H1 (cell line): ENCODE data around the gene MACROD1. TPM values are rescaled to one million over a fixed set of nuclear protein-coding genes. Genes with fewer than 3 reads are reported as not detected.

Experiments used
- CTCF ChIA-PET: fragments of 300-600 bp; sonication (Branson Sonifier 250); formaldehyde crosslinking; loops from one replicate; lab custom pipeline; 2021; ENCODE audit not compliant: partially characterized antibody; lab: Charles Lee
- POLR2A ChIA-PET: fragments of 300-600 bp; sonication (Branson Sonifier 250); formaldehyde crosslinking; loops from one replicate; lab custom pipeline; 2021; ENCODE audit warnings: inconsistent platforms; ENCODE audit not compliant: partially characterized antibody; lab: Charles Lee
- DNase-seq, 2 experiments: peaks; one replicate each; pipeline versions ENCODE4 v3.0.0 to v3.0.0-alpha.2; 2010 to 2022; ENCODE audit warnings: low spot score in 2 of 2, low read depth in 1 of 2, mixed read lengths in 1 of 2
- FAIRE-seq: peaks from 2 replicates; lab custom pipeline; 2011; peaks lifted over from hg19 to GRCh38; lab: Jason Lieb, UNC
- H2AFZ ChIP-seq: 2 replicates; pipeline ENCODE4 v1.8.1; 2012; ENCODE audit warnings: low read length, inconsistent platforms
- H2AK5ac ChIP-seq: 2 replicates; pipeline ENCODE4 v1.6.1; 2013; ENCODE audit warnings: low read depth, low read length
- H2BK120ac ChIP-seq: replicated peaks from 2 replicates; pipeline ENCODE3; 2013; ENCODE audit warnings: low read depth, low read length, inconsistent platforms
- H2BK12ac ChIP-seq: 2 replicates; pipeline ENCODE4 v1.6.1; 2013; ENCODE audit warnings: low read depth, low read length
- H2BK15ac ChIP-seq: 2 replicates; pipeline ENCODE4 v1.6.1; 2013; ENCODE audit warnings: low read length
- H2BK20ac ChIP-seq: 2 replicates; pipeline ENCODE4 v1.6.1; 2013; ENCODE audit warnings: low read length
- H2BK5ac ChIP-seq: 2 replicates; pipeline ENCODE4 v1.6.1; 2013; ENCODE audit warnings: low read depth, low read length
- H3K14ac ChIP-seq: 2 replicates; pipeline ENCODE4 v1.6.1; 2013; ENCODE audit warnings: inconsistent platforms; ENCODE audit not compliant: insufficient read length
- H3K18ac ChIP-seq: 2 replicates; pipeline ENCODE4 v1.6.1; 2013; ENCODE audit warnings: low read length; ENCODE audit errors: extremely low read depth
- H3K23ac ChIP-seq: 2 replicates; pipeline ENCODE4 v1.6.1; 2013; ENCODE audit warnings: inconsistent platforms; ENCODE audit not compliant: insufficient read length
- H3K23me2 ChIP-seq: 2 replicates; pipeline ENCODE4 v1.6.1; 2013; ENCODE audit warnings: low read depth, low read length
- H3K27ac ChIP-seq: 2 replicates; pipeline ENCODE4 v1.6.1; 2011; ENCODE audit warnings: low read depth, low read length, inconsistent platforms
- H3K27me3 ChIP-seq, 4 experiments: replicated peaks in 1 of 4; 1 replicate in 1 of 4; 2 replicates in 3 of 4; pipeline versions ENCODE4 v1.6.1 to v1.8.1; 2011 to 2013; ENCODE audit warnings: low read length in 3 of 4, mild to moderate bottlenecking in 3 of 4, inconsistent platforms in 2 of 4, mixed read lengths in 2 of 4, moderate library complexity in 1 of 4; ENCODE audit not compliant: control insufficient read depth in 3 of 4, insufficient read depth in 3 of 4; ENCODE audit errors: extremely low read depth in 1 of 4
- H3K36me3 ChIP-seq, 4 experiments: 2 replicates each; pipeline versions ENCODE4 v1.6.1 to v1.8.1; 2011 to 2013; ENCODE audit warnings: mild to moderate bottlenecking in 4 of 4, low read length in 3 of 4, moderate library complexity in 2 of 4, control low read depth in 1 of 4, inconsistent platforms in 1 of 4; ENCODE audit not compliant: insufficient read depth in 4 of 4, control insufficient read depth in 2 of 4
- H3K4ac ChIP-seq: replicated peaks from 2 replicates; pipeline ENCODE3; 2013; ENCODE audit warnings: low read length, low read depth, mixed read lengths, inconsistent platforms; ENCODE audit not compliant: insufficient read length
- H3K4me1 ChIP-seq, 4 experiments: replicated peaks in 1 of 4; 1 replicate in 1 of 4; 2 replicates in 3 of 4; pipeline versions ENCODE4 v1.6.1 to v1.8.1; 2011 to 2013; ENCODE audit warnings: low read length in 3 of 4, inconsistent platforms in 2 of 4, mixed read lengths in 1 of 4; ENCODE audit not compliant: insufficient read depth in 4 of 4, control insufficient read depth in 3 of 4
- H3K4me2 ChIP-seq, 2 experiments: 2 replicates each; pipeline versions ENCODE4 v1.6.1 to v1.8.1; 2011 to 2013; ENCODE audit warnings: low read depth in 2 of 2, low read length in 2 of 2, control low read depth in 1 of 2, inconsistent platforms in 1 of 2, mild to moderate bottlenecking in 1 of 2; ENCODE audit not compliant: insufficient read depth in 1 of 2
- H3K4me3 ChIP-seq, 4 experiments: fragments of 200-600, 300-600 bp in 1 of 4; sonication (generic), shearing (Covaris generic), sonication (Bioruptor Twin) in 1 of 4; 2 replicates each; pipeline versions ENCODE4 v1.5.1 to v1.8.1; 2011 to 2016; ENCODE audit warnings: low read length in 4 of 4, low read depth in 3 of 4, control low read depth in 2 of 4, inconsistent platforms in 2 of 4, mild to moderate bottlenecking in 2 of 4, mixed read lengths in 1 of 4, moderate library complexity in 1 of 4; ENCODE audit not compliant: insufficient read depth in 2 of 4; ENCODE audit errors: extremely low read depth in 1 of 4
- H3K56ac ChIP-seq: replicated peaks from 2 replicates; pipeline ENCODE3; 2013; ENCODE audit warnings: low read depth, mild to moderate bottlenecking, mixed read lengths, low read length, inconsistent platforms; ENCODE audit not compliant: insufficient read length
- H3K79me1 ChIP-seq: 2 replicates; pipeline ENCODE4 v1.6.1; 2013; ENCODE audit warnings: low read depth, low read length, control low read depth
- H3K79me2 ChIP-seq, 2 experiments: 2 replicates each; pipeline versions ENCODE4 v1.6.1 to v1.8.1; 2012 to 2013; ENCODE audit warnings: low read length in 2 of 2, mild to moderate bottlenecking in 2 of 2, inconsistent platforms in 1 of 2; ENCODE audit not compliant: insufficient read depth in 2 of 2, control insufficient read depth in 1 of 2
- H3K9ac ChIP-seq, 4 experiments: replicated peaks in 1 of 4; 1 replicate in 1 of 4; 2 replicates in 3 of 4; pipeline versions ENCODE4 v1.6.1 to v1.8.1; 2011 to 2013; ENCODE audit warnings: low read depth in 3 of 4, low read length in 3 of 4, control low read depth in 2 of 4, mild to moderate bottlenecking in 2 of 4, moderate library complexity in 2 of 4, inconsistent platforms in 1 of 4; ENCODE audit errors: extremely low read depth in 1 of 4
- H3K9me3 ChIP-seq, 2 experiments: 2 replicates each; pipeline versions ENCODE4 v1.6.1 to v1.8.1; 2012 to 2013; ENCODE audit warnings: mild to moderate bottlenecking in 2 of 2, moderate library complexity in 2 of 2, control low read depth in 1 of 2, inconsistent platforms in 1 of 2, low read depth in 1 of 2, low read length in 1 of 2, mixed read lengths in 1 of 2; ENCODE audit not compliant: insufficient read depth in 2 of 2
- H4K20me1 ChIP-seq, 2 experiments: replicated peaks in 1 of 2; 2 replicates each; pipeline versions ENCODE3 to v1.8.1; 2011 to 2013; ENCODE audit warnings: inconsistent platforms in 2 of 2, low read length in 2 of 2, mild to moderate bottlenecking in 1 of 2; ENCODE audit not compliant: insufficient read depth in 2 of 2, control insufficient read depth in 1 of 2
- H4K5ac ChIP-seq: 2 replicates; pipeline ENCODE4 v1.6.1; 2013; ENCODE audit warnings: low read length, low read depth, mixed read lengths, inconsistent platforms; ENCODE audit not compliant: insufficient read length
- H4K8ac ChIP-seq: 2 replicates; pipeline ENCODE4 v1.8.0; 2013; ENCODE audit warnings: mild to moderate bottlenecking, moderate library complexity, low read length, inconsistent platforms; ENCODE audit not compliant: insufficient read depth; ENCODE audit errors: extremely low read depth
- H4K91ac ChIP-seq: replicated peaks from 2 replicates; pipeline ENCODE3; 2013; ENCODE audit warnings: low read length, mixed read lengths, inconsistent platforms; ENCODE audit not compliant: insufficient read length
- CBX8 ChIP-seq: fragments of 300-800, 300-1000 bp; sonication (generic); IDR thresholded peaks from 2 replicates; pipeline ENCODE4 v1.7.1; 2016; ENCODE audit warnings: low read depth, low read length, borderline replicate concordance
- GABPA ChIP-seq: IDR thresholded peaks from 2 replicates; pipeline ENCODE4 v1.6.1; 2011; ENCODE audit warnings: mild to moderate bottlenecking, low read length, moderate library complexity, borderline replicate concordance; ENCODE audit not compliant: insufficient read depth
- HDAC6 ChIP-seq: IDR thresholded peaks from one replicate; pipeline ENCODE4 v1.7.1; 2012; ENCODE audit warnings: low read depth, mild to moderate bottlenecking, inconsistent platforms, low read length, moderate library complexity
- SIX5 ChIP-seq: IDR thresholded peaks from 2 replicates; pipeline ENCODE4 v1.6.1; 2011; ENCODE audit warnings: mild to moderate bottlenecking, low read depth, low read length
- SP1 ChIP-seq: IDR thresholded peaks from 2 replicates; pipeline ENCODE4 v1.6.1; 2011; ENCODE audit warnings: low read depth, low read length
- SUZ12 ChIP-seq: fragments of 200-600 bp; sonication (generic); IDR thresholded peaks from 2 replicates; pipeline ENCODE4 v1.6.1; 2012; ENCODE audit warnings: mild to moderate bottlenecking, inconsistent platforms, low read length, moderate library complexity, mixed read lengths
- TAF7 ChIP-seq: optimal IDR thresholded peaks from 2 replicates; pipeline ENCODE3; 2011; ENCODE audit warnings: low read depth, mild to moderate bottlenecking, inconsistent platforms, low read length, moderate library complexity, borderline replicate concordance
- TCF12 ChIP-seq: IDR thresholded peaks from 2 replicates; pipeline ENCODE4 v1.6.1; 2011; ENCODE audit warnings: low read depth, mild to moderate bottlenecking, low read length
- WGBS, 2 experiments: shearing (Covaris generic) in 1 of 2; methylation state at CpG; one replicate each; pipeline versions ENCODE4 v1.1.6 to v1.1.7; 2013 to 2015; ENCODE audit warnings: low lambda C conversion rate in 2 of 2, mixed read lengths in 2 of 2, inconsistent platforms in 1 of 2, low coverage in 1 of 2, missing lambda C conversion rate in 1 of 2; ENCODE audit not compliant: insufficient replicate concordance in 2 of 2, insufficient coverage in 1 of 2, insufficient read length in 1 of 2; ENCODE audit errors: extremely low coverage in 1 of 2, missing lambda C conversion rate in 1 of 2; 5-methylcytosine and 5-hydroxymethylcytosine counted together
- polyA plus RNA-seq, 7 experiments: library from polyadenylated mRNA; depleted of rRNA in 3 of 7; stranded (reverse) in 5 of 7; unstranded in 2 of 7; fragments of >200 nt in 5 of 7; fragments of 200-250 nt in 2 of 7; gene quantifications; 1 replicate in 5 of 7; 2 replicates in 1 of 7; 4 replicates in 1 of 7; pipeline versions ENCODE4 v1.2.1 to v1.2.3, GENCODE V29; 2011 to 2013; ENCODE audit warnings: missing spikeins in 2 of 7, mixed read lengths in 2 of 7
- total RNA-seq: library from RNA; stranded (reverse); fragmentation: NEBNext Ultra II Directional; extraction: Animal tissue kit (Norgen Biotek cat#: 25700); gene quantifications from 2 replicates; pipeline ENCODE4 v1.2.1, GENCODE V29; 2021

The MACROD1 gene
- total and polyA plus RNA-seq, 2 of the 8 experiments (the other 6 are each of a cell fraction or from before 2014, with no cell fraction given): 19.5 to 34.1 TPM

DNA sequence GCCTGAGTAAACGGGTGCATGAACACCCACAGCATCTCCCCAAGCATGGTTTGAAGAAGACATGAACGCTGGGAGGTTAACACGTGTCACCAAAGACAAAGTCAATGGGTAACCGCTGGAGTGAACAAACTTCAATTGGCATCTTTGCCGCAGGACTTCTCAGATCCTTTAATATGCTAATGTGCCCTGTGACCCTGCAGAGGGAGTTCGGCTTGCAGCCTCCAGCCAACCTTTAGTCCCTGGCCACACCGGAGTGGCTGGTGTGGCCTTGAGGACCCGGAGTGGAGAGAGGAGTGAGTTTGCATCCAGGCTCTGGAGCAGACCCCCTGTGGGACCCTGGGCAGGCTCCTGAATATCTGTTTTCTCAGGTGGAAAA is 73.2 kb downstream of the MACROD1 start:
- Histone ChIP-seq H2BK5ac (no peak overlapping the region), H3K14ac (no peak overlapping the region), H3K4ac (no peak overlapping the region), H2BK12ac (no peak overlapping the region), H3K18ac (no peak overlapping the region), H4K5ac (no peak overlapping the region), H2BK120ac (no peak overlapping the region), H3K27ac (no peak overlapping the region), H3K36me3 (no peaks in the 10 kb centered on the region), H3K23me2 (no peaks in the 10 kb centered on the region), H3K9ac (no peak overlapping the region), H3K79me1 (peaks cover 5% of the 10 kb centered on the region; the same call in 1 of the 2 replicates), H3K27me3 (peaks cover 2 to 56% (median 38%) of the 10 kb centered on the region in 4 experiments), H3K79me2 (no peaks in the 10 kb centered on the region), H2BK15ac (no peak overlapping the region; the same call in 1 of the 2 replicates), H3K4me3 (no peak overlapping the region), H3K4me1 (peaks cover 0 to 8% (median 5%) of the 10 kb centered on the region in 4 experiments; a peak in 6 of 7 replicates), H2AK5ac (no peak overlapping the region), H3K56ac (no peak overlapping the region), H3K23ac (no peak overlapping the region), H2BK20ac (no peak overlapping the region), H3K9me3 (no peaks in the 10 kb centered on the region), H2AFZ (no peak overlapping the region), H4K8ac (no peak overlapping the region), H4K20me1 (peaks cover 16 to 36% of the 10 kb centered on the region in 2 experiments), H4K91ac (no peak overlapping the region), H3K4me2 (no peak overlapping the region)
- WGBS, 2 experiments: 22% methylated on average over 8 of the region's 8 CpGs; no CpG with 5 or more reads in 1 of the 2 experiments
- ChIA-PET POLR2A (no interaction called here), CTCF (interaction anchor here (0.8 to 9.3 kb wide), 7 partner anchors 29 to 91 kb away, joined by 3 to 126 read pairs (median 4); no protein-coding TSS in a partner anchor)
- peak; percentile 81 for FAIRE-seq
- DNase-seq: no peak
- TF ChIP-seq TAF7: no peak
- TF ChIP-seq SUZ12: no peak
- TF ChIP-seq HDAC6: no peak
- no peak for TF ChIP-seq SP1
- no peak for TF ChIP-seq CBX8
- no peak for TF ChIP-seq GABPA
- no peak for TF ChIP-seq SIX5
- TF ChIP-seq TCF12: no peak
